GM23248 (cell line): ENCODE results near the gene PDPK1. TPM values are rescaled to one million over a fixed set of nuclear protein-coding genes. Genes with fewer than 3 reads are reported as not detected.
"Not testable (repeated sequence)": the region's sequence is repeated elsewhere in the genome, so short reads cannot be mapped to it uniquely, and the experiment has no call there.

Source experiments
- DNase-seq: peaks from one replicate; pipeline ENCODE4 v3.0.0-alpha.2; 2015
- H2AFZ ChIP-seq: fragments of 200-600 bp; sonication (generic); 2 replicates; pipeline ENCODE4 v1.6.1; 2016; ENCODE audit warnings: antibody characterized with exemption
- H3F3A ChIP-seq: fragments of 200-600 bp; sonication (generic); 2 replicates; pipeline ENCODE4 v1.6.1; 2016; ENCODE audit warnings: mild to moderate bottlenecking, antibody characterized with exemption, mixed run types; ENCODE audit not compliant: insufficient read depth
- H3K27ac ChIP-seq: fragments of 200-600 bp; sonication (generic); 2 replicates; pipeline ENCODE4 v1.5.1; 2016; ENCODE audit warnings: mild to moderate bottlenecking
- H3K27me3 ChIP-seq: fragments of 200-600 bp; sonication (generic); replicated peaks from 2 replicates; pipeline ENCODE4 v1.6.1; 2016; ENCODE audit warnings: mild to moderate bottlenecking; ENCODE audit not compliant: insufficient read depth
- H3K36me3 ChIP-seq: fragments of 200-600 bp; sonication (generic); 2 replicates; pipeline ENCODE4 v1.6.1; 2016; ENCODE audit warnings: low read depth, mild to moderate bottlenecking
- H3K4me1 ChIP-seq: fragments of 200-600 bp; sonication (generic); 2 replicates; pipeline ENCODE4 v1.6.1; 2016; ENCODE audit warnings: mild to moderate bottlenecking; ENCODE audit not compliant: insufficient read depth
- H3K4me2 ChIP-seq: fragments of 200-600 bp; sonication (generic); one replicate; pipeline ENCODE4 v1.6.1; 2016; ENCODE audit warnings: mild to moderate bottlenecking; ENCODE audit not compliant: unreplicated experiment
- H3K4me3 ChIP-seq: fragments of 200-600 bp; sonication (generic); 2 replicates; pipeline ENCODE4 v1.5.1; 2016; ENCODE audit warnings: mild to moderate bottlenecking
- H3K79me2 ChIP-seq: fragments of 200-600 bp; sonication (generic); 2 replicates; pipeline ENCODE4 v1.6.1; 2016; ENCODE audit warnings: mild to moderate bottlenecking; ENCODE audit not compliant: insufficient read depth
- H3K9ac ChIP-seq: fragments of 200-600 bp; sonication (generic); 2 replicates; pipeline ENCODE4 v1.6.1; 2016; ENCODE audit warnings: mild to moderate bottlenecking
- H3K9me2 ChIP-seq: fragments of 200-600 bp; sonication (generic); 2 replicates; pipeline ENCODE4 v1.6.1; 2016; ENCODE audit warnings: mixed run types, mild to moderate bottlenecking, moderate library complexity; ENCODE audit not compliant: insufficient read depth
- H3K9me3 ChIP-seq: fragments of 200-600 bp; sonication (generic); one replicate; pipeline ENCODE4 v1.6.1; 2017; ENCODE audit warnings: low read depth
- H4K20me1 ChIP-seq: fragments of 200-600 bp; sonication (generic); 2 replicates; pipeline ENCODE4 v1.6.0; 2016; ENCODE audit not compliant: insufficient read depth
- WGBS, 2 experiments: methylation state at CpG; one replicate each; pipeline ENCODE4 v1.1.6; 2015 to 2017; ENCODE audit warnings: low lambda C conversion rate in 2 of 2, low coverage in 1 of 2; ENCODE audit errors: missing lambda C conversion rate in 2 of 2; 5-methylcytosine and 5-hydroxymethylcytosine counted together
- in situ Hi-C: fragments of 300-500 bp; cut with MboI; formaldehyde crosslinking; loops from 2 replicates; pipeline ENCODE4 v1.15.0; 2020
- polyA plus RNA-seq: library from polyadenylated mRNA; unstranded; fragments of >200 nt; fragmentation: Nextera tagmentation; extraction: Ambion mirVana; gene quantifications from 2 replicates; pipeline ENCODE4 v1.2.1, GENCODE V29; 2016
- total RNA-seq: library from RNA; depleted of rRNA; stranded (reverse); fragments of >200 nt; shearing (Covaris generic); gene quantifications from 2 replicates; pipeline ENCODE4 v1.2.3, GENCODE V29; 2014

The PDPK1 gene
- total and polyA plus RNA-seq, 2 experiments from 2014 or later, result 21.6 to 28.1 TPM

- H2AFZ ChIP-seq, H3K4me1 ChIP-seq, H3K4me2 ChIP-seq, H3F3A ChIP-seq, H4K20me1 ChIP-seq, H3K9ac ChIP-seq, in situ Hi-C loops, H3K36me3 ChIP-seq, H3K4me3 ChIP-seq, H3K27me3 ChIP-seq, H3K9me3 ChIP-seq, H3K9me2 ChIP-seq, H3K27ac ChIP-seq: not testable (repeated sequence)
- DNase-seq, result peak; percentile 6
- H3K79me2 ChIP-seq, result peaks cover 15% of the 10 kb centered on the region
- 81 to 86% methylated on average over 11 to 12 of the region's 17 CpGs for whole genome bisulfite sequencing, 2 experiments
Measured at GRCh38 chr16:2551420-2551889, 13.6 kb downstream of the PDPK1 start.

- no CpG with 5 or more reads among the region's 13 CpGs for WGBS, 2 experiments
- H3K4me2 ChIP-seq, H3K4me3 ChIP-seq, H2AFZ ChIP-seq, H3K27ac ChIP-seq, H3K4me1 ChIP-seq, DNase-seq, H4K20me1 ChIP-seq, in situ Hi-C loops, H3K27me3 ChIP-seq, H3K9me3 ChIP-seq, H3K36me3 ChIP-seq, H3F3A ChIP-seq, H3K9me2 ChIP-seq, H3K9ac ChIP-seq: not testable (repeated sequence)
- H3K79me2 ChIP-seq, result peaks cover 13% of the 10 kb centered on the region
Measured at GRCh38 chr16:2554709-2555425, 17.0 kb downstream of the PDPK1 start.

DNA sequence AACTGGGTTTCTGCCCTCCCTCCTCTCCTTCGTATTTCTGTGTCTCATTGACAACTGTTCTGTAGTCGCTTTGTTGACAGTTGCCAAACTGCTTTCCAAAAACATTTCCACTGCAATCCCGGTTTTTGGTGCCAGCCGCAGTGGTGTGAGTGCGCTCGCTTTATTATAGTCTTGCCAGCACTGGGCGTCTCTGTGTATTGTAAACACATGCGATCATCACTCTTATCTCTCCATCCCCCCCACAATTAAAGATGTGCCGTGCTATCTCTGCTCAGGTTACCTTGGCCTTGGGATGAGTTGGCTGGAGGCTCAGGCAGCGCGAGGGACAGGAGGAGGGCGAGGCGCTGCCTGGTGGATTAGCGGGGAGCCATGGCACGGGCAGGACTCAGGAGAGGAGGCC, 19.3 kb downstream of the PDPK1 start:
- in situ Hi-C loops, H3K27me3 ChIP-seq: not testable (repeated sequence)
- 64 to 75% methylated on average over 4 to 6 of the region's 15 CpGs for WGBS, 2 experiments

GRCh38 chr16:2560131-2560797, 22.4 kb downstream of the PDPK1 start:
- in situ Hi-C loops, result not testable (repeated sequence)

More for the DNA sequence above, 19.3 kb downstream of the PDPK1 start:
- not testable (repeated sequence) for H3K9me3 ChIP-seq, H3K36me3 ChIP-seq, H3K4me1 ChIP-seq, H3K27ac ChIP-seq, H4K20me1 ChIP-seq, H3F3A ChIP-seq, H3K4me3 ChIP-seq, H3K9ac ChIP-seq, H3K9me2 ChIP-seq, DNase-seq, H3K4me2 ChIP-seq, H3K79me2 ChIP-seq, H2AFZ ChIP-seq

GRCh38 chr16:2560798-2561133, 22.9 kb downstream of the PDPK1 start:
- H4K20me1 ChIP-seq, H3K4me1 ChIP-seq, H3K9me3 ChIP-seq, H3K9ac ChIP-seq, H2AFZ ChIP-seq, H3K4me3 ChIP-seq, H3K79me2 ChIP-seq, H3K9me2 ChIP-seq, DNase-seq, H3K27ac ChIP-seq, H3K36me3 ChIP-seq, H3K27me3 ChIP-seq, in situ Hi-C loops, H3K4me2 ChIP-seq, H3F3A ChIP-seq: not testable (repeated sequence)
- 29% methylated on average over 2 of the region's 4 CpGs; no CpG with 5 or more reads in 1 of the 2 experiments for WGBS, 2 experiments

More at GRCh38 chr16:2560131-2560797, 22.4 kb downstream of the PDPK1 start:
- H3K4me1 ChIP-seq, H3K36me3 ChIP-seq, H3K27ac ChIP-seq, H3K9me2 ChIP-seq, H3K9me3 ChIP-seq, H3F3A ChIP-seq, H3K4me2 ChIP-seq, H4K20me1 ChIP-seq, DNase-seq, H2AFZ ChIP-seq, H3K79me2 ChIP-seq, H3K4me3 ChIP-seq, H3K27me3 ChIP-seq, H3K9ac ChIP-seq: not testable (repeated sequence)
- WGBS, 2 experiments, result 90 to 95% methylated on average over 5 to 10 of the region's 17 CpGs

- no CpG with 5 or more reads among the region's 6 CpGs for WGBS, 2 experiments
- H3K9me2 ChIP-seq, H3F3A ChIP-seq, H3K9me3 ChIP-seq, DNase-seq, H3K4me2 ChIP-seq, in situ Hi-C loops, H3K79me2 ChIP-seq, H2AFZ ChIP-seq, H3K4me3 ChIP-seq, H3K27me3 ChIP-seq, H4K20me1 ChIP-seq, H3K4me1 ChIP-seq, H3K27ac ChIP-seq, H3K9ac ChIP-seq, H3K36me3 ChIP-seq: not testable (repeated sequence)
Measured at GRCh38 chr16:2567506-2567905, 29.7 kb downstream of the PDPK1 start.

GRCh38 chr16:2568573-2568972, 30.8 kb downstream of the PDPK1 start:
- DNase-seq, H2AFZ ChIP-seq, H3K4me1 ChIP-seq, in situ Hi-C loops, H3K4me2 ChIP-seq, H3F3A ChIP-seq, H3K9ac ChIP-seq, H3K4me3 ChIP-seq, H3K27ac ChIP-seq, H3K36me3 ChIP-seq, H3K9me2 ChIP-seq, H4K20me1 ChIP-seq, H3K27me3 ChIP-seq, H3K9me3 ChIP-seq, H3K79me2 ChIP-seq: not testable (repeated sequence)
- WGBS, 2 experiments, result no CpG with 5 or more reads among the region's 11 CpGs
